OCI-LY3 (cell line): ENCODE measurements around the gene SRGAP2.
"Not testable (repeated sequence)": the region's sequence is repeated elsewhere in the genome, so short reads cannot be mapped to it uniquely, and the experiment has no call there.

ENCODE experiments used
- EZH2phosphoT487 ChIP-seq: fragments of 200-600 bp; shearing (Covaris generic); IDR thresholded peaks from 2 replicates; pipeline ENCODE4 v1.6.1; 2018; ENCODE audit warnings: antibody characterized with exemption, mixed run types, low read depth
- TF ChIP-seq, protein P1 (sequence below): fragments of 200-600, 300-600 bp; sonication (generic); IDR thresholded peaks from 2 replicates; pipeline ENCODE4 v1.5.1; 2014; ENCODE audit warnings: antibody characterized with exemption, low read length, low read depth

GRCh38 chr1:206169794-206170193 is 33.5 kb upstream of the SRGAP2 start:
- TF ChIP-seq, protein P1, sequence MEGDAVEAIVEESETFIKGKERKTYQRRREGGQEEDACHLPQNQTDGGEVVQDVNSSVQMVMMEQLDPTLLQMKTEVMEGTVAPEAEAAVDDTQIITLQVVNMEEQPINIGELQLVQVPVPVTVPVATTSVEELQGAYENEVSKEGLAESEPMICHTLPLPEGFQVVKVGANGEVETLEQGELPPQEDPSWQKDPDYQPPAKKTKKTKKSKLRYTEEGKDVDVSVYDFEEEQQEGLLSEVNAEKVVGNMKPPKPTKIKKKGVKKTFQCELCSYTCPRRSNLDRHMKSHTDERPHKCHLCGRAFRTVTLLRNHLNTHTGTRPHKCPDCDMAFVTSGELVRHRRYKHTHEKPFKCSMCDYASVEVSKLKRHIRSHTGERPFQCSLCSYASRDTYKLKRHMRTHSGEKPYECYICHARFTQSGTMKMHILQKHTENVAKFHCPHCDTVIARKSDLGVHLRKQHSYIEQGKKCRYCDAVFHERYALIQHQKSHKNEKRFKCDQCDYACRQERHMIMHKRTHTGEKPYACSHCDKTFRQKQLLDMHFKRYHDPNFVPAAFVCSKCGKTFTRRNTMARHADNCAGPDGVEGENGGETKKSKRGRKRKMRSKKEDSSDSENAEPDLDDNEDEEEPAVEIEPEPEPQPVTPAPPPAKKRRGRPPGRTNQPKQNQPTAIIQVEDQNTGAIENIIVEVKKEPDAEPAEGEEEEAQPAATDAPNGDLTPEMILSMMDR = not testable (repeated sequence)
- TF ChIP-seq EZH2phosphoT487 = not testable (repeated sequence)
